GM21447 (cell line): ENCODE measurements around the gene IGSF21.

Experiments
- ATAC-seq: cut with Tn5 transposase; IDR thresholded peaks from one replicate; pipeline ENCODE4 v1.9.1; 2021; ENCODE audit not compliant: unreplicated experiment

IGSF21 gene

DNA sequence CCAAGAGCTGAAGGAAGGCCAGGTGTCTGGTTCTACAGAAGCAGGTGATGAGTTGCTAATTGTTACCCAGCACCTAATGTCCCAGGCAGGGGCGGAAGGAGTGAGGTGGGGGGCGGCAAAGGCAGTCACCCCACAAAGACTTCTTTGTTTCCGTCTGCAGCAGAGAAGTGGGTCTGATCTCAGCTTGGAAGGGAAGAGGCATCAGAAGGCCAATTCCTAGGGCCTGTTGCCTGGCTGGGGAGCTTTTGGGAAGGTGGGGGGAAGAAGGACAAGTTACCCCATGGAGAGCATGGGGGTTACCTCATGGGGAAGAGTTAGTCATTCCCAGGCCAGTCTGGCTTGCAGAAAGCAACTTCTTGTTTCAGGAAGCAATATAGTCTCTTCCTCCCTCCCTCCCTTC is 10.9 kb downstream of the IGSF21 start:
- no peak for ATAC-seq

DNA sequence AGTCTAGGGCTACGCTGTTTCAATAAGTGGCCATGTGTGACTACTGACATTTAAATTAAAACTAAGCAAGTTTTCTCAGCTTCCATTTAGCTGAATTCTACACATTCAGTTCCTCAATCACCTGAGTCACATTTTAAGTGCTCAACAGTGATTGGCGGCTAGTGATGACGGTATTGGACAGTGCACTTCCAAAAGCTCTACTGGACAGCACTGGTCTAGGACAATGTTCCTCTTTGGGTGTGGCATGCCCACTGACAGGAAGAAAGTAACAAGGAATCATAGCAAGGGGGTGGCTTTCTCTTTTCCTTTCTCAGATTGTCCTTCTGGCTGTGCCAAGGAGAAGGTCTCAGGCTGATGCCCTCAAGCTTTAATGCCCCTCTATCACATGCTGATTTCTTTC is 11.7 kb downstream of the IGSF21 start:
- no peak for ATAC-seq

DNA sequence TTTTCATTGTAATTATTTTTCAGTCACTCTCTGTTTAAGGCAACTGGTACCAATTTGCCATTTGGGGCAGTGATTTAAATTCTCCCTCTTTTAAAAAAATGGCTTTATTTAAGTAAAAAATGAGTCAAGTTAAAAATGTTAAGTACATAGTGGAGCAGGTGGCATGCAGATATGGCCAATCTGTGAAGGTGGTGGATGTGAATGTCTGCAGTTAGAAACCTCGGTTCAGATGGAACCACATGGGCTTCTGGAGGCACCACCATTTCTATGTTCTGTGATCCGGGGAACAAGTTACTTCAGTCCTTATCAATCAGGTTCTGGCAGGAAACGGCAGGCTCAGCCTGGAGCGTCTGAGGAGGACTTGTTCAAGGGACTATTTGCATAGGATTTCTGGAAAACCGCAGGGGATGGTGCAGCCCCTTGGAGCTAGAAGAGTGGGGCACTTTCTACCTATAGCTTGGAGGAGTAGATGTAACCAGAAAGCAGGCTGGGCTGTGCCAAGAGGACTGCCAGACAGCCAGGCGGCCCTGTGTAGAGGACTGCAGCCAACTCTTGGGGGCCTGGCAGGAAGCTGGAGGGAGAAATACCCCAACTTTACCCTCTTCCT is 12.3 kb downstream of the IGSF21 start:
- no peak for ATAC-seq

DNA sequence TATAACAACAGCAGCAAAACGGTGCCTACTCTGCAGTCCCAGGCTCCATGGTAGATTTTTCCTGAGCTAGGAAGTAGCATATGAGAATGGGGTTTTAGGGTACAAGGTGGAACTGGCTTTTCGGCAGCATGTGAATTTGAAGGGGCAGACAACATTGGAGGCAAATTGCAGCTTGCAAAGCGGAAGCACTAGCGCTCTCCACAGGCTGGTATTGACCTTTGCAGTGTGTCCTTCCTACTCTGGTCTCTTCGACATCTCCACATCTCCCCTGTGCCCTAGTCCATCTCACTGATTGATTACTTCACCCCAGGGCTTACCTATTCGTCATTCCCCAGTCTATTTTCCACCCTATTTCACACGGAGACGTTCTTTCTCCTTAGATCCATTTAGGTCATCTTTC is 13.0 kb downstream of the IGSF21 start:
- no peak for ATAC-seq

DNA sequence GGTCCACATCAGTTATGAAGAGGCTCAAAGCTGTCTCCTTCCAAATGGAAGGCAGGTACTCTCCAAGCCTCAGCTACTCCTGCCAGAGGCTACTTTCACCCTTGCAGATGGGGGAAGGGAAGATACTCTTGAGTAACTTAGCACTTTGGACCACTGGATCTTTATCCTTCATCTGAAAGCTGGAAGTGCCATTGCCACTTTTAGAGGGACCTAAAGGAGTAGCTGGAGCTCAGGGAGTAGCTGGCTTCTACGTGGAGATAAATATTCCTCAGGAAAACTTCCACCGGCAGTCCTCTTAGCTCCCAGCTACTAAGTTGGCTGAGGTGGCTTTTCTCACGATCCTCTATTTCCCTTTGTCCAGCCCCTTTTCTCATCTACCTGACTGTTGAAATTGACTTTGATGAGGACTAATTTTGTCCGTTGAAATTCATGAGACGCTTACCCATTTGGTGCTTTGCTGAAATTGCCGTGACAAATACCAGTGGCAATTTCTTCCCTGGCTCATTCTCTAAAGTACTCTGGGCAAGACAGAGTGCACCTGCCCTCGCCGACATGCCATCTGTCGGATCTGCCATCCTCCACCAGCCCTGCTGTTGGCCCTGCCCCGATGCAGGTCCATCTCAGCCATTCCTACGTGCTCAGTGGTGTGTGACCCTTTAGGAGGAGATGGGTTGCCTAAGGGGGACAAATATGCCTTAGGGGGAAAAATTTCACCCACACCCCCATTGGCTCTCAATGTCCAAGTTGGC is 13.6 kb downstream of the IGSF21 start:
- no peak for ATAC-seq

- ATAC-seq = no peak
Measured at GRCh38 chr1:18123467-18123992, 15.9 kb downstream of the IGSF21 start.

GRCh38 chr1:18124977-18125376 is 17.4 kb downstream of the IGSF21 start:
- no peak for ATAC-seq

GRCh38 chr1:18126616-18127015 is 19.0 kb downstream of the IGSF21 start:
- ATAC-seq = no peak

- no peak for ATAC-seq
Measured at GRCh38 chr1:18128298-18128697, 20.7 kb downstream of the IGSF21 start.

GRCh38 chr1:18130356-18130755 is 22.8 kb downstream of the IGSF21 start:
- ATAC-seq = no peak

DNA sequence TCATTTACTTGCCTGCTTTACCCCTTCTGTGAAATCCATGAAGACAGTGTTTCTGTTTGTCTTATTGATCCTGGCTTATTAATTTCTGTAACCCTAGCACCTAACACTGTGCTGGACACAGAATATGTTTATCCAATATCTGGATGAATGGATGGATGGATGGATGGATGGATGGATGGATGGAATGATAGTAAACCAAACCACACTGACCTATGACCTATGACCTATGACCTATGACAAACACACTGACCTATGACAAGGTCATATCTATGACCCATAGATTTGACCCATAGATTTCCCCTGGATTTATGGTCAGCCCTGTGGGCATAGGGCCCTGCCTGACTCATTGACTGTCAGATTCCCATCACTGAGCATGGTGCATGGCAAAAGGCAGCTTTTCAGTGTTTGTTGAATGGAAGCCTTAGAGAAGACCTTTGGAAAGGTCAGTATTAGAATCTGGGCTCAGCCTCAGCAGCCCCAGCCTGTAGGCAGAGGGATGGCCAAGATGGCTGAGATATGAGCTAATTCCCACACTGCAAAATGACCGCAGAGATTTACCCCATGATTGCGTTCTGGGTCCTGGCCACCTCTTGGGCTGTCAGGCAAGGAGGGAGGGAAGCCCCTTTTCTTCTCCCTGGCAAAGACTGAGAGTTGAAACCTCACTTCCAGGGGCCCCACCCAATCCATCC is 24.6 kb downstream of the IGSF21 start:
- no peak for ATAC-seq

- no peak for ATAC-seq
Measured at GRCh38 chr1:18132711-18133541, 25.3 kb downstream of the IGSF21 start.

DNA sequence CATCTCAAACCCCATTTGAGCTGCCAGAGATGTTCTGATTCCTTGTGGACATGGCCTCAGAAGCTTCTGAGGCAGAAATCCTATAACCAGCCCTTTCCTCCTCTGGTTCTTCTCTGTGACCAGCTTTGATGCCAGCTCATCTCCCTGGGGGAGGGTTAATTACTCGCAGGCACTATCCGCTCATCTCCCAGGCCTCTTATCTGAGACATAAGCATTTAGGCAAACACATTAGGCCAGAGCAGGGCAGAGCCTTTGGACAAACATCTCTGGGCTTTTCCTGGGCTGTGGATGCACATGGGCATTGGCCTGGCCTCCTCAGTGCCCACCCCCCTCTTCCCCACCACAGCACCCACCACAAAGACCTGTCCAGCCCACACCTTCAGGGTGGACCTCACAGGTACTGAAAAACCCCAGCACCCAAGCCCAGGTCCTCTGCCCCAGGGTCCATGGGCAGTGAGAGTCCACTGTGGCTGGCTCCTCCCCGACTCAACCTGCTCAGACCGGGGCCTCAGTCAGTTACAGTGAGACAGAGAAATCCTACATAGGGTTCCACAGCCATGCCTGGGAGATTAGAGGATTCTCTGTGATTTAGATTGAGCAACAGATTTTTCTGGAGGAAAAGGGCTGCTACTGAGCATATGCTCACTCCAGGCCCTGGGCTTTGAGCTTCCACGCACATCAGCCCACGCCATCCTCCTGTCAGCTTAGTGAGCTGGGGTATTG is 26.9 kb downstream of the IGSF21 start:
- ATAC-seq = no peak

GRCh38 chr1:18137759-18138345 is 30.3 kb downstream of the IGSF21 start:
- no peak for ATAC-seq

DNA sequence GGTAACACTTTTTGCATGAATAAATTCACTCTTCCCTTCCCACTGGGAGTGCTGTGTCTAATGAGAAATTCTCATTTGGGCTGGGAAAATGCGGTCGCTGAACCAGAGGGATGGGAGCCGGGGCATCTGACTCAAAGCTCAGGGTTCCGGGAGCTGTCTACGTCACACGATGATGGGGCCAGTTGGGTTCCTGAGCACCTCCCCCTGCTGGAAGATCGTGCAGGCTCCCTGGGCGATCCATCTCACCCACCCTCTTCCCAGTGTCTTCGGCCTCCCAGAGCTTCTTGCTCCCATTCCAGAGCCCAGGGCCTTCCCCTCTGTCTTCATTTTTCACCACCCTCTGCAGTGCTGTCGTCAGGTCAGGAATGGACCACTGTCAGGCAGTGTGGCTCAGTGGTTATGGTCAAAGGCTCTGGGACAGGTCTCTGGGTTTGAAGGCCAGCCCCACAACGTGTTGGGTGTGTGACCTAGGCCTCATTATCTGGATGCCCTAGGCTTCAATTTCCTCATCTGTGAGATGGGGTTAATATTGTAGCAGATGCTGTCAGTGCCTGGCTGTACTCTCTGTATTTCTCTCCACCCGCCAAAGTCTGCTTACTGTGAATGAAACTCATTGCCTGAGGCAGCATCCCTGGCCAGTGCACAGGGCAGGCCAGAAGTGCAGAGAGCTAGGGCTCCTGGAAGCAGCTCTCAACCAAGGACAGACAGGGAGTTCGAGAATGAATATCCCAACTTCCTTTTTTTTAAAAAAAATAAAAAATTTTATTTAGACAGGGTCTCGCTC is 31.8 kb downstream of the IGSF21 start:
- ATAC-seq = no peak

- no peak for ATAC-seq
Measured at GRCh38 chr1:18140411-18140810, 32.8 kb downstream of the IGSF21 start.

- no peak for ATAC-seq
Measured at GRCh38 chr1:18141661-18142060, 34.1 kb downstream of the IGSF21 start.

- ATAC-seq = no peak
Measured at GRCh38 chr1:18142471-18142870, 34.9 kb downstream of the IGSF21 start.

DNA sequence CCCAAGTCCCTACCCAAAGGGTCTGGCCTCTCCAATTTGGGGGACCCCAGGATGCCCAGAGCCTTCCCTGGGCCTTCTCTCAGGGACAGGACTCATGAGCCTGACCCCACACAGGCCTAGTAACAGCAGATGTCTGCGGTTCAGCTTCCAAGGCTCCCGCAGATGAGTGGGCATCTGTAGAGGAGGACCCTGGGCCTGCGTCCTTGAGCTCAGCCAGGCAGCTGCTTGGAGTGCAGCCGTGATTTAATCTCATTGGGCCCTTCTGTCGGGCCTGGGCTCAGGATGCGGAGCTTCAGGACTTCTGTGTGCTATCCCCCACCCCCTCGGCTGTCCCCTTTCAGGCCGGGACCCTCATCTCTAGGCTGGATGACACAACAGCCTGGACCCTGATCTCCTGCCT is 35.4 kb downstream of the IGSF21 start:
- ATAC-seq = no peak
